Activated B cell treated with CpG ODN at 0.5 μM for 24 hours (primary cell): Measurements from ENCODE around the gene HCK. TPM values are rescaled to one million over a fixed set of nuclear protein-coding genes. Genes with fewer than 3 reads are reported as not detected.
A peak's percentile ranks its signal among the peaks of the same experiment; 100 is the strongest.

Experiments used
- ATAC-seq: fragments of 200-7000 bp; cut with Tn5 transposase; one replicate; pipeline ENCODE4 v1.10.0; 2021; ENCODE audit warnings: low read depth, mild to moderate bottlenecking, moderate library complexity
- CTCF ChIA-PET: fragments of 350-600 bp; sonication (Branson Sonifier 250); formaldehyde crosslinking; loops from one replicate; lab custom pipeline; 2021; ENCODE audit warnings: antibody characterized with exemption; lab: Charles Lee
- POLR2A ChIA-PET: fragments of 350-600 bp; sonication (Branson Sonifier 250); formaldehyde crosslinking; loops from one replicate; lab custom pipeline; 2021; ENCODE audit warnings: antibody characterized with exemption; lab: Charles Lee
- DNase-seq: peaks from one replicate; pipeline ENCODE4 v3.0.0; 2022
- H3K27ac Mint-ChIP-seq: one replicate; pipeline ENCODE4 v1.8.0; 2020; ENCODE audit warnings: mixed read lengths
- H3K27me3 Mint-ChIP-seq: one replicate; pipeline ENCODE4 v1.8.0; 2021; ENCODE audit warnings: mixed read lengths
- H3K36me3 Mint-ChIP-seq: one replicate; pipeline ENCODE4 v1.8.0; 2021; ENCODE audit warnings: low read depth, mixed read lengths
- H3K4me1 Mint-ChIP-seq: one replicate; pipeline ENCODE4 v1.8.0; 2021; ENCODE audit warnings: mixed read lengths
- H3K4me3 Mint-ChIP-seq: one replicate; pipeline ENCODE4 v1.8.0; 2020; ENCODE audit warnings: mild to moderate bottlenecking, mixed read lengths
- H3K9me3 Mint-ChIP-seq: one replicate; pipeline ENCODE4 v1.8.0; 2020; ENCODE audit warnings: mixed read lengths
- CTCF ChIP-seq: fragments of 200-600 bp; IDR thresholded peaks from one replicate; pipeline ENCODE4 v1.8.0; 2022; ENCODE audit warnings: antibody characterized with exemption, mild to moderate bottlenecking
- intact Hi-C: fragments of 100-400 bp; cut with micrococcal nuclease; formaldehyde crosslinking; loops from one replicate; pipeline ENCODE4 v1.15.1; 2024
- total RNA-seq: library from RNA; stranded (reverse); gene quantifications from 2 replicates; pipeline ENCODE4 v1.2.3, GENCODE V29; 2022

Gene HCK
- total RNA-seq, 1 donor from 2014 or later, result 183 TPM

- H3K27me3 Mint-ChIP-seq, result no peaks in the 10 kb centered on the region
- DNase-seq, result no peak
- H3K4me1 Mint-ChIP-seq, result peaks cover 40% of the 10 kb centered on the region
- H3K27ac Mint-ChIP-seq, result peak overlapping the region; percentile 15
- peaks cover 75% of the 10 kb centered on the region for H3K36me3 Mint-ChIP-seq
- POLR2A ChIA-PET, result no interaction called here
- peak overlapping the region; percentile 11 for H3K4me3 Mint-ChIP-seq
- ATAC-seq, result no peak
- H3K9me3 Mint-ChIP-seq, result no peaks in the 10 kb centered on the region
- intact Hi-C loops, result no loop called here
- CTCF ChIA-PET, result no interaction called here
- no peak for TF ChIP-seq CTCF
These were observed 18.2 kb downstream of the HCK start for GRCh38 chr20:32070282-32070681.

- no peak for DNase-seq
- H3K4me1 Mint-ChIP-seq, result peaks cover 40% of the 10 kb centered on the region
- ChIA-PET POLR2A (interaction anchor here (1.1 kb wide), 1 partner anchor 35 kb away, joined by 3 read pairs; no protein-coding TSS in a partner anchor), CTCF (interaction anchor here (0.8 to 1.9 kb wide), 2 partner anchors 20 to 35 kb away, joined by 3 to 5 read pairs; no protein-coding TSS in a partner anchor)
- no peaks in the 10 kb centered on the region for H3K9me3 Mint-ChIP-seq
- H3K27me3 Mint-ChIP-seq, result no peaks in the 10 kb centered on the region
- intact Hi-C loops, result no loop called here
- peaks cover 76% of the 10 kb centered on the region for H3K36me3 Mint-ChIP-seq
- peak overlapping the region; percentile 15 for H3K27ac Mint-ChIP-seq
- ATAC-seq, result no peak
- H3K4me3 Mint-ChIP-seq, result no peak overlapping the region
- no peak for TF ChIP-seq CTCF
These were observed 18.7 kb downstream of the HCK start for GRCh38 chr20:32070690-32071213.

- H3K36me3 Mint-ChIP-seq, result peaks cover 80% of the 10 kb centered on the region
- H3K27ac Mint-ChIP-seq, result no peak overlapping the region
- no peak for ATAC-seq
- CTCF ChIA-PET, result interaction anchor here (0.8 to 1.9 kb wide), 2 partner anchors 20 to 36 kb away, joined by 3 to 5 read pairs; no protein-coding TSS in a partner anchor
- POLR2A ChIA-PET, result interaction anchor here (0.6 to 1.4 kb wide), 7 partner anchors 9 to 110 kb away, joined by 3 to 7 read pairs (median 5); no protein-coding TSS in a partner anchor
- H3K4me3 Mint-ChIP-seq, result no peak overlapping the region
- H3K9me3 Mint-ChIP-seq, result no peaks in the 10 kb centered on the region
- H3K4me1 Mint-ChIP-seq, result peaks cover 38% of the 10 kb centered on the region
- no peak for DNase-seq
- no peak for TF ChIP-seq CTCF
- intact Hi-C loops, result no loop called here
- no peaks in the 10 kb centered on the region for H3K27me3 Mint-ChIP-seq
These were observed 19.5 kb downstream of the HCK start for GRCh38 chr20:32071395-32072167.

GRCh38 chr20:32072168-32072750 lies 20.2 kb downstream of the HCK start:
- CTCF ChIA-PET, result interaction anchor here (1.9 kb wide), 1 partner anchor 19 kb away, joined by 5 read pairs; no protein-coding TSS in a partner anchor
- H3K4me3 Mint-ChIP-seq, result no peak overlapping the region
- no peak overlapping the region for H3K27ac Mint-ChIP-seq
- H3K4me1 Mint-ChIP-seq, result peaks cover 32% of the 10 kb centered on the region
- H3K27me3 Mint-ChIP-seq, result no peaks in the 10 kb centered on the region
- TF ChIP-seq CTCF, result no peak
- DNase-seq (no peak), ATAC-seq (no peak)
- no peaks in the 10 kb centered on the region for H3K9me3 Mint-ChIP-seq
- intact Hi-C loops, result no loop called here
- POLR2A ChIA-PET, result interaction anchor here (0.6 to 1.4 kb wide), 6 partner anchors 9 to 109 kb away, joined by 3 to 7 read pairs (median 5); no protein-coding TSS in a partner anchor
- H3K36me3 Mint-ChIP-seq, result peaks cover 79% of the 10 kb centered on the region

GRCh38 chr20:32075534-32075933 lies 23.5 kb downstream of the HCK start:
- Mint-ChIP-seq H3K36me3 (peaks cover 88% of the 10 kb centered on the region), H3K4me3 (no peak overlapping the region), H3K4me1 (peaks cover 5% of the 10 kb centered on the region), H3K27me3 (no peaks in the 10 kb centered on the region), H3K27ac (no peak overlapping the region), H3K9me3 (no peaks in the 10 kb centered on the region)
- ChIA-PET POLR2A (interaction anchor here (1.3 kb wide), 1 partner anchor 23 kb away, joined by 8 read pairs; the partner anchor contains the start of gene HCK), CTCF (interaction anchor here (1.0 to 2.9 kb wide), 2 partner anchors 40 to 223 kb away, joined by 3 to 13 read pairs; no protein-coding TSS in a partner anchor)
- ATAC-seq, result no peak
- TF ChIP-seq CTCF, result no peak
- intact Hi-C loops, result no loop called here
- no peak for DNase-seq
